AML-193 (cell line): ENCODE data around the gene CPN2.

Experiments used
- DNase-seq, 2 experiments: peaks; one replicate each; lab custom pipeline; 2025; lab: John Stamatoyannopoulos, UW

Gene CPN2

DNA sequence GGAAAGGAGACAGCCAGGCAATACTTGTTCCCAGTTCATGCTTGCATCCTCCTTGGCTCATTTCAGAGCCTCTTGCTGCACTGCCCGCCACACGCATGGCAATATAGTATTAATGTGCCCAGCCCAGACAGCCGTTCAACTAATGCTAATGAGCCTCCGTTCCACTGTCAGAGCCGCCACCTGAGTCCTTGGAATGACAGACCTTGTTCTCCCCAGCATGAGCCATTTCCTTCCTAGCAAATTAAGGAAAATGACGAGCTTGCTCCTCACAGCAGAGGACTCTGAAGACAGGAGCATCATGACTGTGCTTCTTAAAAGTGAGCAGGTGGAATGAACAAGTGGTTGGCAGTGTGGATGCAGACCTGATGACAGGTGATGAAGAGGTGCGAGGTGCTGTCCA lies 29.2 kb upstream of the CPN2 start:
- DNase-seq = no peak

DNA sequence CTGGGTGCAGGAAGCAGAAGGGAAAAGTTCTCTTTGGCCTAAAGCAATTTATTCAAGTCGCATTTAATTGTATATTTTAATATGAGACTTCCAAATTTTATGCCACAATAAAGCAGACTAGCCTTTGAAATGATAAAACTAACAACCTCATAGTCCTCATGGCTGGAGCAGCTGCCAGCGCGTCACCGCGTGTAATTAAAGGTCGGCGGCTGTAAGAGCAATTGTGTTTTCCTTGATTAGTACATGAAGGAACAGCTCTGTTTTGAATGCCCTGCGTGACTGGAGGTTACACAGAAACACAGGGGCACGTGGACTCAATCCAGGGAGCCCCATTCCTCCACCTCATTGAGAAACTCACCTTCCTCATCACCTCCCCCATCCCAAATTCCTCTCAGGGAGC lies 28.5 kb upstream of the CPN2 start:
- no peak for DNase-seq

DNA sequence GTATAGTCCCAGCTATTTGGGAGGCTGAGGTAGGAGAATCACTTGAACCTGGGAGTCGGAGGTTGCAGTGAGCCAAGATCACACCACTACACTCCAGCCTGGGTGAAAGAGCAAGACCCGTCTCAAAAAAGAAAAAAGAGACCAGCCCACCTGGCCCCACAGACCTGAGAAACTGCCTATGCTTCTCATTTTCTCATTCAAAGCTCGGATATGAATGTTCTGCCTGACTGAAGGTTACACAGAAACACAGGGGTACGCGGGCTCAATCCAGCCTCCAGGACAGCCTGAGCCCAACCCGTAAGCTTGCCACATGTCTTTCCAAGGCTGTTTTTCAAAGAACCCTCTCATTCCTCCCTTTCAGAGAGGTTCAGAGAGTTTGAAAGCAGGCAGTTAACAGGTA lies 28.1 kb upstream of the CPN2 start:
- DNase-seq = no peak

DNA sequence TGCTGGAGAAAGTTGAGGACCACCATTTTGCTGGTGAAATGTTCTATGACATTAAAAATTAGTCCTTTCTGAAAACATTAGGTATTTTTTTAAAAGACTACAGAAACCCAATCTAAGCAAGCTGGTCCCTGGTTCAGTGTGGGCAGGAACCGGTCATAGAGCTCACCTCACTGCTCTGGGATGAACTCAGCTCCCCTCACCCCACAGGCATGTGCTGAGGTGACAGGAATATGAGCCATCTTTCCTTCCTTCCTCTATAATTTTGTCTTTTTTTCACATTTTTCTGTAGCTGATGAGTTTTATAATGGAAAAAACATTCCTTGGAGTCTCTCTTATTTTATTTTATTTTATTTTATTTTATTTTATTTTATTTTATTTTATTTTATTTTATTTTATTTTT lies 26.6 kb upstream of the CPN2 start:
- DNase-seq = no peak

DNA sequence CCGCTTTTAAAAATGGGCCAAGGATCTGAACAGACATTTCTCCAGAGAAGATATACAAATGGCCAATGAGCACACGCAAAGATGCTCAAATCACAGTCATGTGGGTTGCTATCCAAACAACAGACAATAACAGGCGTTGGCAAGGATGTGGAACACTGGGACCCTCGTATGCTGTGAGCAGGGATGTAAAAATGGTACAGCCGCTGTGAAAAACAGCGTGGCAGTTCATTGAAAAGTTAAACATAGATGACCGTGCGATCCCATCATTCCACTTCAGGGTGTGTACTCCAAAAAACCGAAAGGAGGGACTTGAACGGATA lies 25.1 kb upstream of the CPN2 start:
- DNase-seq = no peak

DNA sequence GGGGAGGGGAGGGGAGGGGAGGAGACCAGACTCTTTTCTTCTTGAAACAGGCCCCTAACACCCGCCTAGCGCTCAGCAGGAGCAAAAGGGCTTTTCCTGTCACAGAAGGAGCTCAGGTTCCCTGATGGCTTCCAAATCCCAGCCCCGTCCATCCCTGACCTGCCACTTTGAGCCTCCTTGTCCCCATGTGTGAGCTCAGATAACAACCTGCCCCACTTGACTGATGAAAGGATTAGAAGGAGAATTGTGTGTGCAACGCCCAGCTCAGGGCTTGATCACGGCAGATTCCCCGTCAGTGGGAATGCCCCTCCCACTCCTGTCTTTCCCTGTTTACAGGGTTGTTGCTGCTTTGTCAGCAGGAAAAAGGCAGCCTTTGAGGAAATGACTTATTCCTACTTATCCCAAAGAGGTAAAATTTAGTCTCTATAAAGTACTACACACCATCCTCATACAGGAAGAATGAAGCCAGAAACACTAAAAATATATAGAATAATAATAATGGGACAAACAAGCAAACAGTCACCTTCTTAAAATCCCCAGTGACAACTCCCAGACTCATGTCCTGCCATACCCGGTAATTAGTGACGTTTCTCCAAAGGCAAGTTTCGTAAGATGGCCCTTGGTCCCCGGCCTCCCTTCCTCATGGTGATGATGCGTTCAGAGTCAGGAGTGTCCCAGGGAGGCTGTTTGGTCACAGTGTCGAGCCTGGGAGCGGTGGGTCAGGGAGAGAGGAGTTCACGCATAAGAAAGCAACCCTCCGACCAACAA lies 24.5 kb upstream of the CPN2 start:
- DNase-seq = no peak

DNA sequence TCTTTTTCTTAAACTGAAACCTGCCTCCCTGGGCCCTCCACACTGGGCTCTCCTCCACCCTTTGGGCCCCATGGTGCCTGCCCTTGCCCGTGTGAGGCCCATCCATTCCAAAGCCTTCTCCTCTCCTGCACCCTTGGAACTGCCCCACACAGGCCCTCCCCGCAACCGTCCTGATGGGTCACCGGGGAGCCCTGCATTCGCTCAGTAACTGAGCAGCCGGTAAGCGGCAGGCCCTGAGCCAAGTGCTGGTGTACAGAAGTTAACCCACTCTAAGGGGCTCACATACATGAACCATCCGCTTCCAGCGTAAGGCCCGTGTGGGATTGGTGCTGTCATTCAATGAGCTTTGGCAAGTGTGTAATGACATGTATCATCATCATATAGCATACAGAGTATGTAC lies 23.8 kb upstream of the CPN2 start:
- no peak for DNase-seq

DNA sequence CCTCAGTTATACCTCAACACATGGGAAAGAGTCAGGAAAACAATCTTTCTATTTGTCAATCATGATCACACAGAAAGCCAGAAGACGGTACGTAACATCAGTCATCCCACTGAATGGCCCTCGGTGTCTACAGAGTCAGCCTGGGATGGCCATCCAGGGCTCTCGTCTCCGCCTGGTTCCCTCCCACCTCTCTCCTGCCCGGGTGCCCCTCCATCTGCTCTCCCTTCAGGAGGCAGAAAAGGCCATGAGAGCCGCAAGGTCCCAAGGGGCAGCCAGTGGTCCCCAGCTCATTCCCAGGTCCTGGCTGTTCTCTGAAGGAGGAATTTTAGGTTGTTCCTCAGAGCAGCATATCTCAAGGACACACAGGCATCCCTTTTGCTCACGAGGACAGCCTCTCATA lies 22.8 kb upstream of the CPN2 start:
- DNase-seq = no peak

DNA sequence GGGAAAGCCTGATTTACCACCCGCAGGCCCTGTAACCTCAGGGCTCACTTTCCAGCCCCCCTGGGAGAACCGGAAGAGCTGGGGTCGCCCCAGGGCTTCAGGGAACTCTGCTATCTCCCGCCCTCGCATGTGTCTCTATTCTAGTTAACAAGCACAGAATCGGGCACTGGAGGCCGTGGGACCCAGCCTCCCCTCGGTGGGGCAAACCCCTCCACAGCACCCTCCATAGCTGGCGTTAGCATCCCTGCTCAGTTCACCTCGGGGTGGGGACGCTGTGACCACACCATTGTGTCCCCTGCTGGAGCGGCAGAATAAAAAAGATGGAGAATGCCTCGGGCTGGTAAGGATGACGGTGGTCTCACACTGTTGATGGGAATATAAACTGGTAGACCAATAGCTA lies 21.9 kb upstream of the CPN2 start:
- DNase-seq = no peak

DNA sequence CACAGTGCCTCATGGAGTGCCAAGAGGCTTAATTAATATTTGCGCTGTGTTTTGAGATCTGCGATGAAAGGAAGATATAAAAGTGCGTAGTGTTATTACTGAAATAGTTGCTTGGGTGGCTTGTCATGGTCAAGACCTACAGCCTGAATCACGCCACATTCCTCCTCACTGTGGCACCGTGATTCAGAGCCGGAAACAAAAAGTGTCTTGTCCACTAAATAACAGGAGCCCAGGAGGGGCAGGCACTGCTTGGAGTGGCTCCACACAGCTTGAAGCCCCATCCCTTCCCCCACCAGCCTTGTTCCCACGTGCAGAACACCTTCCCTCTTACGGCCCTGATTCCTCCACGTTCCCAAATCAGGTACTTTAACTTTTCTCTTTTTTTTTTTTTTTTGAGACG lies 19.6 kb upstream of the CPN2 start:
- DNase-seq = no peak

DNA sequence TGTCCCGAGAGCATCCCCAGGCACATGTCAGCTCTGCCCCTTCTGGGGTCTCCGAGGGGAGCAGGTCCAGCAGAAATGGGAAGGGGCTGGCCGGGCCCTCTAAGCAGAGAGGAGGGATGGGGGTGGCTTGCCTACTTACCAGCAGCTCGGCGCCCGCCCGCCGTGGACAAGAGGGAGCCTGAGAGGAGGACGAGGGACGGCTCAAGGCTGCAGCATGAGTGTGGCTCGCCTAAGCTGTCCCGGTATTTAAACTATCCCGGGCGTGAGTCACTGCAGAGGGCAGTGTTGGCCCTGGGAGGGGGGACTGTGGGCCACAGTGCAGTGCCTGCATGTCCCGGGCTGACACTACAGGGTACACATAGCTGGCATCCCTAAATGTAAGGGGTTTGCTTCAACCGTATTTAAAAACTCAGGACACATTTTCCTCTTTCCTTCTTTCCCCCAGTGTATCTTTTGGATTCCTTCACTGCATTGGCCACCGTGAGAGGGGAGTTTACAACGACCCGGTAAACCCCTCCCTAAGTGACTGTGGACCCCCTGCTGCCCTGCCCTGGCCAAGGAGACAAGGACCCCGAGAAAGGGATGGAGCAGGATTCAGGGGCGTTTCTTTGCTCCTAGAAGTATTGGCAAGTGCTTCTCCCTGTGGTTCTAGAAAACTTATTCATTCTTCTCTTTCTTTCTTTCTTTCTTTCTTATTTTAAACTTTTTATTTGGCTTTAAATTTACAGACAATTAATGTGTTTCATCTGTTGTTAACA lies 18.6 kb upstream of the CPN2 start, which contains the start of gene LRRC15:
Gene LRRC15, minus strand, starts transcription at position 222 of the 758 bp plus-strand sequence. CDS start 8,700 bp downstream, outside the sequence.
- DNase-seq = no peak

DNA sequence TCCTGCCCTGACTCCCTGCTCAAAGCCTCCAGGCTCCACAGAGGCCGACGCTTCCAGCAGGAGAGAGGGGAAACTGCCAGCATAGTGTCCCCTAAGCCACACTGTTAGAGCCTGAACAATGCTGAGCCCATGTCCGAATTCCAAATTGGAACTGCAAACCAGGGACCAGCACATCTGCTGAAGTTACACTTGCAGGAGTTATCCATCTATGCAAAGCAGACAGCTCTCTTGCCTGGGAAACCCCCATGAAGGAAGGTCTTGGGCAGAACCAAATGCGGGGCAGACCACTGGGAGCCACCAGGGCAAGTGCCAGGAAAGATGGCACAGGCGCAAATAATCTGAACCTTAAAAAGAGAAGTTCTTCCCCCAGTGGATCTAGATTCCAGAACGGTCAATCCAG lies 17.8 kb upstream of the CPN2 start:
- no peak for DNase-seq

DNA sequence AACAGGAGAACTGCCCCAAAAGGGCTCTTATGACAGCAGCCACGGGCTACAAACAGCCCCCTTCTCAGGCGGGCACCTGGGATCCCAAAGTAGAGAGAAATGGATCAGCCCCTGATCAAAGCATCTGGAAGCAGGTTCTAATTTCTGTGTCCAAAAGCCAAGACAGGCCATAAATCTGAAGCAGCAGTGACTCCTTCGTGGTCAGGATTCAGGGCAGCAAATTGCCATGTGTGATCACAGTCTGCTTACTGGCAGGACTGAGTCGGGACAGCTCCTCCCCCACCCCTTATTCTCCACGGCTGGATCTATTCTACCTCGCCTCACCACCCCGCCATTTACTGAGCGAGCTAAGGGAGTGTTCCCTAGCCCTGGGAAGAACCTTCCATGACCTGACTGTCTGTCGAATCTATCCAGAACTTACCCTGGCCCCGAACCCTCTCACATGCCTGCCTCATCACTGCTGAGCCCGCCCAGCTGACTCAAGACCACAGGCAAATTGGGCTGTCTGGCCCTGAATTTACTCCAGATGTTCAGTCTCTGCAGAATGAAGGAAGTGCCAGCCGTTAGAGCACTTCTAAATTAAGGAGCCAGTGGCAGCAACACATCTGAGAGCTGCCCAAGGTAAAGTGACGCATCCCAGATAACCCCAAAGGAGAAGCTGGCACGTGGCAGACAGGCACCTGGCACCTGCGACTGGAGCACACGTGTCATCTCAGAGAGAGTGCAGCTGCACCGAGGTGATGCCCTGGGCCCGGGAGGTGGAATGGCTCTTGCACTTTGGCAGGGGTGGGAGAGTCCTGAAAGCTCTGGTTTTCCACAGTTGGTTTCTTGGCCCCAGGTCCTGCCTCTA lies 17.1 kb upstream of the CPN2 start:
- DNase-seq = no peak

DNA sequence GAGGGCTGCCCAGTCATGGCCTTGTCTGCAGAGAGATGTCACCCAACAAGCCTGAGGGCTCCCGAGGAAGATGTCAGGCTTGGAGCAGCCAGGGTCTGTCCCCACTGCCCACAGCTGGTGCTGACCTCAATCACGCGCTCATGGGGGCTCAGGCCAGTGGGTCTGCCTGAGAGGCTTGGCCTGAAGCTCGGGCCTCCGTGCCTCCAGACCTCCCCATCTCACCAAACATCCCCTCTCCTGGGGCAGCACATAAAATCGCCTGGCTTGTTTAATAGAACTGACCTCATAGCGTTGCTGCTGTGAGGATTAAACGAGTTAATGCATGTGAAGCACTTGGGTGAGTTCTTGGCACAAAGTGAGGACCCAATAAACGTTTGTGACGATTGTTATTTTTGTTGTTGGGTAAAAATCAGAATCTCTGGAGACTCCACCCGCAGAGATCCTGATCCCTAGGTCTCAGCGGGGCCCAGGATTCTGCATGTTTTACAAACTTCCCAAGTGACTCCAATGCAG lies 14.9 kb upstream of the CPN2 start:
- no peak for DNase-seq

DNA sequence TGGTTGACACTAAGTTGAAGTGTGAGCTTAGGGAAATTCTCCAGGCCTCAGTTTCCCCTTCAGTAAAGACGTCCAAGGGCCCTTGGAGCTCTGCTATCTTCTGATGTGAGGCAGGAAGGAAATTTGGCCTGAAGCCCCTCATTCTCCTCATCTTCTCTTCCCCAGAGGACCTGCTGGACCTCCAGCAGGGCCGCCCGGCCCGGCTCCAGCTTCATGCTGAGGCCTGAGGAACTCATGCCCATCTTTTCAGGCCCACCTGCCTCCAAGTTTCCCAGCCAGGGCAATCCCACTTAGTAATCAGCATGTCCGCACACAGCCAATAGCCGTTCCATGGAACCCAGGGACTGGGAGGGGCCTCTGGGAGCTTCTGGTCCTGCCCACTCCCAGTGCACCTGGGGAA lies 14.4 kb upstream of the CPN2 start:
- DNase-seq = no peak

DNA sequence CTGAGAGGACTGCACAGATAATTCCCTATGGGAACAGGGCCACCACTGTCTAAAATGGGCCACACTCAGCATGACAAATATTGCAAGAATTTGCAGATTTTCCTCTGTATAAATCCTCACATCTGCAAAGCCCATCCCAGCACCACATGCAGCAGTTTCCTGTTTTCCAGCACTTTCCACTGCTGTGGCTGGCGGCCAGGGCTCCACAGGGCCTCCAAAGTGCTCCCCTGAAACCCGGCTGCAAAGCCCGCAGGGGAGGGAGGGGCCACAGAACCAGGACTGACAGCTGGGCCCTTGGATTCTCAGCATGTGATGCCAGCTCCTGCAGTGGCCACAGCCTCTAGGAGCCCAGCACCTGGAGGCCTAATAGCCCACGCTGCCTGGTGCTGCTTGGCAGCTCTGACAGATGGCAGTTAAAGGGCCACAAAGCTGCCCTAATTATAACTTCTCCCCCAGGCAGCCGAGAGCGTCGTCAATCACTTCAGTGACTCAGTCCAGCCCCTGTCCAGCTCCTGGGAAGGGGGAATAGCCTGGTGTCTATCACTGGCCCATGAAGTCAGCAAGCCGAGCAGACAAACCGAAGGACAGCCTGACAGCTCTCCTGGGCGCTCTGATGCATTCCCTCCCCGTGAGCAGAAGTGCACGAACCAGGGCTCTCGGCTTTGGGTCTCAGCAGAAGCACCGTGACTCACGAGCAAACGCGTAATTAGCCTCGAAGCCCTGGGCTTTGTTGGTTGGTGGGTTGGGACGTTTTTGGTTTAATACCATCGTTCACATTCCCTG lies 13.7 kb upstream of the CPN2 start:
- no peak for DNase-seq

DNA sequence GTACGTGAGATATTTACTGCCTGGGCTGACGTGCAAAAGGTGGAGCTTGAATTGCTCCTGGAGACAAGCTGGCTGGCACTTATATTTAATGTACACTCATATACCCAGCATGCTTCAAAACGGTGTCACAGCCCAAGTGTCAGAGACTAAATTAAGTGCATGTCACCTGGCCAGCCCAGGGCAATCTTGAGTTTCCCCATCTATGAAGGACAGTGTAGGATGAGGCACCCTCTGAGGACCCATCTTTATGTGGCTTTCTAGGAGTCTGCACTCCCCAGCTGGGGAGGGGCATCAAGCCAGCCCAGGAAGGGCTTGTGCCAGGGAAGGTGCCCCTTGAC lies 13.2 kb upstream of the CPN2 start:
- DNase-seq = no peak

DNA sequence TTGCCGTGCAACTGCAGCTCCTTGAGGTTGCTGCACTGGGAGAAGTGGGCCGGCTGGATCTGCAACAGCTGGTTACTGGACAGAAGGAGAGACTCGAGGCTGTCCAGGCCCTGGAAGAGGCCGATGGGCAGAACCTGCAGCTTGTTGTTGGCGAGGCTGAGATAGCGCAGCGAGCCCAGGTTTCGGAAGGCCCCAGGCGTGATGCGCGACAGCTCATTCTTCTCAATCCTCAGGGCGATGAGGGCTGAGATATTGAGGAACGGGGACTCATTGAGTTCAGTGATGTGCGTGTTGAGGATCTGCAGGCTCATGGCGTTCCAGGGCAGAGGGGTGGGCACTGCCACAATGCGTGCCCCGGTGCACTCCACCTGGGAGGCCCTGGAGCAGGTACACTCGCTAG lies 9.4 kb upstream of the CPN2 start:
- no peak for DNase-seq

DNA sequence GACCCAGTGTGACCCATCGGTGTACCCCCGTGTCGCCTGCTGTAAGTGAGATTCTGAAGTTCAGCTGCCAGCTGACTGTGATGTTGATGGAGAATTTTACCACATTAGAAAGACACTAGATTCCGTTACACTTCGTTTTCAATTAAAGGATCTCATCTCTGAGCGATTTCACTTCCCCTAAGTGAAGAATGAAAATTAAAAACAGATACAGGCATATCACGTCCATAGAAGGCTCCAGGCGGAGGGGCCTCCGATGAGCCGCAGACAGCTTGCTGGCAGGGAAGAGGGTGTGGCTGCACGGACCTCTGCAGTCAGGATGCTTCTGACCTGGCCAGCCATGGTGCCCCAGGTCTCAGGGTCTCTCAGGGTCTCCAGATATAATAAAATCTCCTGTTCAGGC lies 6.6 kb upstream of the CPN2 start:
- DNase-seq = no peak

DNA sequence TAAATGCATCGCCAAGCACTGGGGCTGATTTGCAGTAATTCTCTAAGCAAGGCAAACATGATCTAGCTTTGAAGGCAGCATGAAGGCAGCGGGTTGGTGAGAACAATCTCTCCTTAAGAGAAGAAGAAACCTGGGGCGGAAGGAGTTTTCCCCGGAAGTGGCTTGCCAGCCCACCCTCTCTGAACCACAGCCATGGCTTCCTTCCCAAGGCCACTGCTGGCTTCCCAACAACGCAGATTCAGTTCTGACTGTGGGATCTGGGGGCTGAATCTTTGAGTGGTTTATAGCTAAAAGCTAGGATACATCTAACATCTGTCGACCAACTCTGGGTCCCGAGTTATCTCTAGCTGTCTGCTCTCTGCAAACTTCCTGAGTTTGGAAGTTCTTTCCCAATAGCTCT lies 4.3 kb upstream of the CPN2 start:
- no peak for DNase-seq

DNA sequence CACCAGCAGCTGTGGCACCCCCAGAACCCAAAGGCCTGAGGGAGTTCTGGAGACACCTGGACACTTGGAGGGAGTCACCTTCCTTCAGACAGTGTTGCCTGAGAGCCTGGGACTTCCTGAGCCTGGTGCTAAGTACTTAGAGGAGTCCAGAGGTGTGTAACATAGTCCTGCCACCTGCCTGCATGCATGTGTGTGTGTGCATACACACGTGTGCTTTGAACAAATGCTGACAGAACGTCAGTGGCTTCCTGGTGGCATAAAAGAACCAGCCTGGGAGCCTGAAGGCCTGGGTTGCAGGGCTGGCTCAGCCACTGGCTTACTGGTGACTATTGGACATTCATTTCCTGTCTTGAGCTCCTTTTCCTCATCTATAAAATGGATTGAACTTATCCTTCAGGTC lies 3.2 kb upstream of the CPN2 start:
- DNase-seq = no peak

DNA sequence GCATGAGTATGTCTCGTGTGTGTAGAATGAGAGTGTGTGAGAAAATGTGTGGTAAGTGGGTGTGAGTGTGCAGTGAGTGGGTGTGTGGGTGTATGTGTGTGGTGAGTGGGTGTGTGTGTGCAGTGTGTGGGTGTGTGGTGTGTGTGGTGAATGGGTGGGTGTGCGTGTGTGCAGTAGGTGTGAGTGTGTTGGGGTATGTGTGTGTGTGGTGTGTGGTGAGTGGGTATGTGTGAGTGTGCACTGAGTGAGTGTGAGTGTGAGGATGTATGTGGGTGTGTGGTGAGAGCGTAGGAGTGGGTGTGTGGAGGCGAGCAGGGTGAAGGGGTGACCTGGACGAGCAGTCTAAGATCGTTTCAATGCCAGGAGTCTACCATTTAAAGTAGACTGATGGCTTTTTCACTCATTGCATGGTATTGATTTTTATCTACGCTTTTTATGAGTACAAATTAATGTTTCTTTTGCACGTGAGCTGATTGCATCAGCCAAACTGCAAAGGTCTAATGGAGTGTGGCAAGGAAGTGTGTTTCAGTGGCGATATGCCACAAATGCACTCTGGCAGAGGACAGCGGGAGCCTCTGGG lies 1.6 kb upstream of the CPN2 start:
- no peak for DNase-seq
